Activated T-cell treated with anti-CD3 and anti-CD28 coated beads, Interleukin-2, amount 50 U/mL, for 72 hours (primary cell): Measurements from ENCODE around the gene ATG3. TPM values are rescaled to one million over a fixed set of nuclear protein-coding genes. Genes with fewer than 3 reads are reported as not detected.
"Not testable (repeated sequence)": the region's sequence is repeated elsewhere in the genome, so short reads cannot be mapped to it uniquely, and the experiment has no call there.

ENCODE experiments used
- ATAC-seq, 2 donors: fragments of 150-1000 bp; cut with Tn5 transposase; replicated peaks in 1 of 2; 2 replicates each; pipeline ENCODE4 v1.10.0; 2021; ENCODE audit warnings: moderate library complexity in 2 of 2, mild to moderate bottlenecking in 1 of 2
- DNase-seq, 2 donors: peaks; one replicate each; pipeline ENCODE4 v3.0.0; 2021 to 2022; ENCODE audit warnings: mixed read lengths in 1 of 2
- H3K27ac Mint-ChIP-seq: one replicate; pipeline ENCODE4 v1.8.0; 2022; ENCODE audit warnings: mild to moderate bottlenecking, moderate library complexity, mixed read lengths
- H3K27me3 Mint-ChIP-seq: one replicate; pipeline ENCODE4 v1.8.0; 2022; ENCODE audit warnings: low read depth, mixed read lengths
- H3K36me3 Mint-ChIP-seq, 2 donors: one replicate each; pipeline ENCODE4 v1.8.0; 2022; ENCODE audit warnings: mixed read lengths in 2 of 2, mild to moderate bottlenecking in 1 of 2; ENCODE audit not compliant: insufficient read depth in 2 of 2
- H3K4me1 Mint-ChIP-seq: one replicate; pipeline ENCODE4 v1.8.0; 2022; ENCODE audit warnings: low read depth, mixed read lengths
- H3K4me3 Mint-ChIP-seq, 2 donors: one replicate each; pipeline ENCODE4 v1.8.0; 2022; ENCODE audit warnings: mild to moderate bottlenecking in 2 of 2, mixed read lengths in 2 of 2, moderate library complexity in 2 of 2
- H3K9me3 Mint-ChIP-seq, 2 donors: one replicate each; pipeline ENCODE4 v1.8.0; 2022; ENCODE audit warnings: mixed read lengths in 2 of 2
- total RNA-seq, 2 donors: library from RNA; stranded (reverse); gene quantifications; one replicate each; pipeline ENCODE4 v1.2.3, GENCODE V29; 2022

Gene ATG3
- total RNA-seq, 2 donors from 2014 or later, result 52.0 to 52.2 TPM

DNA sequence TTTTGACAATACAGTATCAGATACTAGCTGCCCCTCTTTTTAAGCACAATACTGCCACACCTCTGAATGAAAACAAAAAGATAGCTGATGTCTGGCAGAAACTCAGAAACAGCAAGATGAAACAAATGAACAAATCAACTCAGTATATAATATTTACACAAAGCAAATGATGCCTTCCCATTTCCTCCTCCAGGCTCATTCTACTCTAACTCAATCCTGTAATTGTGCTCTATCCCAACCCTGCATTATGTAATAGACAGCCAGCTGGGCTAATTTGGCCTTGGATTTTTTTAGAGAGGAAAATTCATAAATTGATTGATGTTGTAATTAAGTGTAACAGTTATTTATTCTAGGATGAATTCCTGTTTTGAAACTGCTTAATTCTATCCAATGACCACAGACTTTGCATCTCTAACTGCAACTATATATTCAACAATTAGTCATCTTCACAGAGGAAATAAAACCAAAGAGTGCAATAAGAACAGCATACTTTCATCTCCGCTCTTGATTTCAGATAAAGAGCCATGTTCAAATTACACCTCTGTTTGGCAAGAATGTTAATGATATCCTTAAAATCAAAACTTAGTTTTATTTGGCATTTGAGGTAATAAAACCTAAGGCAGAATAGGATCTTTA is 6.1 kb downstream of the ATG3 start:
- ATAC-seq (no peak), DNase-seq (no peak)
- Mint-ChIP-seq H3K27me3 (no peaks in the 10 kb centered on the region), H3K27ac (peak overlapping the region; percentile 76), H3K36me3 (peaks cover 4 to 15% of the 10 kb centered on the region in 2 donors), H3K9me3 (no peaks in the 10 kb centered on the region), H3K4me3 (peak overlapping the region; percentile 23 to 62), H3K4me1 (peaks cover 66% of the 10 kb centered on the region)

- ATAC-seq (no peak), DNase-seq (no peak)
- Mint-ChIP-seq H3K4me3 (no peak overlapping the region), H3K36me3 (peaks cover 6 to 20% of the 10 kb centered on the region in 2 donors), H3K4me1 (peaks cover 32% of the 10 kb centered on the region), H3K9me3 (no peaks in the 10 kb centered on the region), H3K27me3 (no peaks in the 10 kb centered on the region), H3K27ac (no peak overlapping the region)
Measured at GRCh38 chr3:112550859-112551258, 10.9 kb downstream of the ATG3 start.

DNA sequence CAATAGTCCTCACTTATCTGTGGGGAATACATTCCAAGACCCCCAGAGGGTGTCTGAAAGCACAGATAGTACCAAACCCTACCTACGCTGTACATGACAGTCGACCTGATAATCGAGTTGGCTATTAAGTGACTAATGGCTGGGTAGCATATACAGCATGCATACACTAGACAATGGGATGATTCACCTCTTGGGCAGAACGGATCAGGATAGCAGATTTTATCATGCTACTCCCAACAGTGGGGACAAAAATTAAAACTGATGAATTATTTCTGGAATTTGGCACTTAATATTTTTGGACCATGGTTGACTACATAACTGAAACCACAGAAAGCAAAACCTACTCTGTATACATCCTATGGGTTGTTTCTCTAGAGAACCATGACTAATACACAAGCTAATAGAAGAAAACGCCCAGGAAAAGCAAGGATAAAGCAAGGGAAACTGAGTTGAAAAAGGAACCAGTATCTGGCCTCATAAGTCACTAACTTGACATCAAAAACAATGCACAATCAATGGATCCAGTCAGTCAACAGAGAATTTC is 15.5 kb downstream of the ATG3 start:
- no peak overlapping the region for H3K27ac Mint-ChIP-seq
- H3K4me1 Mint-ChIP-seq, result peaks cover 20% of the 10 kb centered on the region
- H3K27me3 Mint-ChIP-seq, result no peaks in the 10 kb centered on the region
- H3K9me3 Mint-ChIP-seq, result no peaks in the 10 kb centered on the region
- H3K36me3 Mint-ChIP-seq, result peaks cover 3 to 23% of the 10 kb centered on the region in 2 donors
- ATAC-seq, result no peak
- no peak for DNase-seq
- H3K4me3 Mint-ChIP-seq, result no peak overlapping the region

DNA sequence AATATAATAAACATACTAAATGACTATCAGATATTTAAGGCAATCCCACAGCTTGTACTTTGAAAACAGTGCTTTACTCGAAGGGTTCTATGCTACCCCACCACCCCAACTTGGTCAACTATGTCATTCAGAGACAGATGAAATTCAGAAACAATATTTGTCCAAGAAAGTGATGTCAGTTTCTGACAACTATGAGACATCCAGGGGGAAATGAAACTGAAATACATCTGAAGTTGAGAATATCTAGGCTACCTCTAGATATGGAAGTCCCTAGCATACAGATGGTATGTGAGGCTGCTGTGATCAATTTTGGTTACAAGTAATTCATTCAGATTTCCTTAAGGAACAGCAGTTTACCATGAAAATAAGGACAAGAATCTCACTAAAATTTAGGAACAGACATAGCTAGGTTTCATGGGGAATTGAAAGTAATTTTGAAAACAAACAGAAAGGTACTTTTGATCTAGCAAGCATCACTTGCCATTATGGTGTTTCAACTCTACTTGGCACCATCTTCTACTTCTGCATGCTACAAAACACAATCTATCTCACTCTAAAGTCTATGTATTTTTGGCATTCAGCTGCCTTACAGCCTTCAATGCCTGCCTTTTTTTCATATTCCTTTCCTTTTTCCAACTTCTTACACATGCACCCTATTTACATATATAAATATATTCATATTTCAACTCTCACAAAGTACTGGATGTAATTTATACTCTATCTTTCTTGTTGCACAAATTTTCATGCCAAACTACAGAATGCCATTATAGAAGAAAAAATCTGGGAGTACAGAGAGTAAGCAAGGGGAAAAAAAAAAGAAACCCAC is 21.7 kb downstream of the ATG3 start:
- Mint-ChIP-seq H3K4me1 (peaks cover 44% of the 10 kb centered on the region), H3K9me3 (no peaks in the 10 kb centered on the region), H3K27ac (peak overlapping the region; percentile 77), H3K27me3 (no peaks in the 10 kb centered on the region), H3K4me3 (peak overlapping the region in 1 of 2 donors; percentile 65), H3K36me3 (peaks cover 2 to 24% of the 10 kb centered on the region in 2 donors)
- DNase-seq (no peak), ATAC-seq (peak; percentile 81 to 87)

DNA sequence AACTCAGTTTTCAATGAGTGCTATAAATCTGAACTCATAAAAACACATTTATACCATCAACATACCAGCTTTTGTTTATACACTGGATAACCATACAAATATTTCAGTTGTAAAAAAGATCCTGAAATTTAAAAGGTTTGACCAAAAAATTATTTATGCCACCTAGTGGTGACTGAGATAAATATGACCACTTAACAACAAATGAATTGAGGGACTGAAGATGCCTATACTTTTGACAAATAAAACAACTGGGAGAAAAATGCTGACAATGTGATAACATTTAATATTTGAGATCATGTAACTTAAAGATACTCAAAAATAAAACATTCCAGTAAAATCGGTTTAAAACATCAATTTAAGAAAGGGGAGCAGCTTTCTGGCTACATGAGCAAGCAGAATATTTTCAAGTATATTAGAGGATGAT is 30.4 kb downstream of the ATG3 start:
- no peaks in the 10 kb centered on the region for H3K27me3 Mint-ChIP-seq
- peak overlapping the region; percentile 12 for H3K27ac Mint-ChIP-seq
- peaks cover 9% of the 10 kb centered on the region for H3K4me1 Mint-ChIP-seq
- H3K9me3 Mint-ChIP-seq, result no peaks in the 10 kb centered on the region
- H3K36me3 Mint-ChIP-seq, result peaks cover 2 to 8% of the 10 kb centered on the region in 2 donors
- no peak overlapping the region for H3K4me3 Mint-ChIP-seq
- DNase-seq, result no peak
- ATAC-seq, result no peak

GRCh38 chr3:112530573-112530972 is 31.2 kb downstream of the ATG3 start:
- Mint-ChIP-seq H3K36me3 (peaks cover 0 to 6% of the 10 kb centered on the region in 2 donors), H3K27ac (no peak overlapping the region), H3K27me3 (no peaks in the 10 kb centered on the region), H3K4me1 (peaks cover 4% of the 10 kb centered on the region), H3K4me3 (no peak overlapping the region), H3K9me3 (no peaks in the 10 kb centered on the region)
- ATAC-seq, result no peak
- no peak for DNase-seq

GRCh38 chr3:112524127-112524526 is 37.6 kb downstream of the ATG3 start:
- not testable (repeated sequence) for H3K36me3 Mint-ChIP-seq, H3K4me3 Mint-ChIP-seq, H3K9me3 Mint-ChIP-seq, H3K4me1 Mint-ChIP-seq, DNase-seq, ATAC-seq, H3K27me3 Mint-ChIP-seq
- peak overlapping the region; percentile 27 for H3K27ac Mint-ChIP-seq

GRCh38 chr3:112519424-112520001 is 42.2 kb downstream of the ATG3 start:
- peaks cover 0 to 4% of the 10 kb centered on the region in 2 donors for H3K36me3 Mint-ChIP-seq
- H3K4me1 Mint-ChIP-seq, result peaks cover 31% of the 10 kb centered on the region

DNA sequence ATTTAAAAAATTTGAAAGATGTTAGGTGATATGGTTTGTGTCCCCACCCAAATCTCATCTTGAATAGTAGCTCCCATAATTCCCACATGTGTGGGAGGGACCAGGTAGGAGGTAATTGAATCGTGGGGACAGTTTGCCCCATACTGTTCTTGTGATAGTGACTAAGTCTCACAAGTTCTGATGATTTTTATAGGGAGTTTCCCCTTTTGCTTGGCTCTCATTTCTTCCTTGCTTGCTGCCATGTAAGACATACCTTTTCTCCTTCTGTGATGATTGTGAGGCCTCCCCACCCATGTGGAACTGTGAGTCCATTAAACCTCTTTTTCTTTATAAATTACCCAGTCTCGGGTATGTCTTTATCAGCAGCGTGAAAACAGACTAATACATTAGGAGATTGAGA is 42.8 kb downstream of the ATG3 start:
- not testable (repeated sequence) for H3K36me3 Mint-ChIP-seq, H3K9me3 Mint-ChIP-seq, DNase-seq, H3K4me3 Mint-ChIP-seq, H3K27me3 Mint-ChIP-seq
- ATAC-seq, result peak; percentile 30 to 41
- peaks cover 37% of the 10 kb centered on the region for H3K4me1 Mint-ChIP-seq
- peak overlapping the region; percentile 86 for H3K27ac Mint-ChIP-seq

More at GRCh38 chr3:112519424-112520001, 42.2 kb downstream of the ATG3 start:
- DNase-seq (peak; percentile 26 to 30), ATAC-seq (peak; percentile 56 to 65)
- H3K4me3 Mint-ChIP-seq, result no peak overlapping the region
- H3K9me3 Mint-ChIP-seq, result peaks cover 2 to 3% of the 10 kb centered on the region in 2 donors
- no peak overlapping the region for H3K27ac Mint-ChIP-seq
- no peaks in the 10 kb centered on the region for H3K27me3 Mint-ChIP-seq

DNA sequence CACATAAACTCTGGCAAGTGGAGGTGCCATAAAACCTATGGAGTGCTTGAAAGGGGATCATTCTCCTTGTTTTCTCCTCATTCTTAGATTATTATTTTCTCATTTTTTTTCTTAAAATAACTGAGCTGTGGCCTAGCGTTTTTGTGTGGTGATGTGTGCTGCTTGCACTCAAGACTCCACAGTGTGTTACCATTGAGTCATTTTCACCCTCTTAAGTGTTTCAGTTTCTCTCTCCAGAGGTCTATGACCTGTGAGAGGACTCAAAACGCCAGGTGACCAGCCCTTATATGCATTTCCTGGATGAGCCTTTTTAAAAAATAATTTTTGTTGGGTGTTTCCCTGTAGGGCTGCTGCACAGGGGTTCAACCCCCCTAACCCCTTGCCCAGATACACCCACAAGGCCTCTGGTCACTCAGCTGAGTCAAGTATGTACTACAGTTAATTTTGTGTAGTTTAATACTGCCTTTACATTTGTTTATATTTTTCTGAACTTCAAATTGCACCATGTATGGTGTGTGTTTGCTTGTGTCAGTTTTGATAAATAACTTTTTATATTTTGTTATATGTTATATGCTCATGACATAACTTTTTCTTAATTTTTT is 47.1 kb downstream of the ATG3 start:
- H3K36me3 Mint-ChIP-seq, result peaks cover 6 to 19% of the 10 kb centered on the region in 2 donors
- peaks cover 5 to 6% of the 10 kb centered on the region in 2 donors for H3K9me3 Mint-ChIP-seq
- H3K27ac Mint-ChIP-seq, result no peak overlapping the region
- peak overlapping the region; percentile 8 to 24 for H3K4me3 Mint-ChIP-seq
- H3K27me3 Mint-ChIP-seq, result no peaks in the 10 kb centered on the region
- ATAC-seq (peak; percentile 100), DNase-seq (peak in 1 of 2 donors; percentile 29)
- H3K4me1 Mint-ChIP-seq, result peaks cover 40% of the 10 kb centered on the region

GRCh38 chr3:112512320-112512719 is 49.4 kb downstream of the ATG3 start:
- Mint-ChIP-seq H3K4me3 (no peak overlapping the region), H3K9me3 (peaks cover 2 to 6% of the 10 kb centered on the region in 2 donors), H3K27ac (peak overlapping the region; percentile 42), H3K4me1 (peaks cover 37% of the 10 kb centered on the region), H3K27me3 (no peaks in the 10 kb centered on the region), H3K36me3 (peaks cover 6 to 20% of the 10 kb centered on the region in 2 donors)
- no peak for DNase-seq
- no peak for ATAC-seq

DNA sequence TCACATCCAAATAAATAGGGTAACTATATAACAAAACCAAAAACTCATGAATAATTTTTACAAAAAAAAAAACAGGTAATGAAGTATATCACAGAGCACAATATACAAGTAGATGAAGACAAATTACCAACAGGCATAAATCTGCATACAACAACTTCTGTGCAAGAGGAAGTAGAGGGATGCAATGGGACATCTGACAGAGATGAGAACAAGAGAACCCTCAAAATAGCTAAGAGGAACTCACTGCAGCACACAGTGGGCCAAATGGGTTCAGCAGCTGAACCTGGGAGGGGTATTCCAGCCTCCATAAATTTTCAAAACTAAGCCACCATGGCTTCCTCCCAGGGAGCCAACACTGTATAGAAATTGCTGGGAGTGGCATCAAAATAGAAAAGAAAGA is 52.9 kb downstream of the ATG3 start:
- ATAC-seq (no peak), DNase-seq (no peak)
- Mint-ChIP-seq H3K27me3 (no peaks in the 10 kb centered on the region), H3K4me1 (peaks cover 38% of the 10 kb centered on the region), H3K4me3 (no peak overlapping the region), H3K27ac (peak overlapping the region; percentile 80), H3K9me3 (peaks cover 2 to 6% of the 10 kb centered on the region in 2 donors), H3K36me3 (peaks cover 6 to 20% of the 10 kb centered on the region in 2 donors)
